H9 (cell line): ENCODE measurements around the gene RAI1. TPM values are rescaled to one million over a fixed set of nuclear protein-coding genes. Genes with fewer than 3 reads are reported as not detected.
"Not testable (repeated sequence)": the region's sequence is repeated elsewhere in the genome, so short reads cannot be mapped to it uniquely, and the experiment has no call there.

Experiments
- DNase-seq: peaks from one replicate; pipeline ENCODE4 v3.0.0-alpha.2; 2017
- H2AFZ ChIP-seq: one replicate; pipeline ENCODE4 v1.6.1; 2013; ENCODE audit warnings: mild to moderate bottlenecking, low read length, control low read depth, moderate library complexity
- H2AK5ac ChIP-seq: 2 replicates; pipeline ENCODE4 v1.6.1; 2013; ENCODE audit warnings: low read length, control low read depth, mixed read lengths; ENCODE audit not compliant: insufficient read length
- H2BK120ac ChIP-seq: one replicate; pipeline ENCODE4 v1.6.1; 2013; ENCODE audit warnings: low read depth, mild to moderate bottlenecking, low read length, control low read depth, inconsistent platforms; ENCODE audit not compliant: poor library complexity, severe bottlenecking
- H2BK12ac ChIP-seq: 2 replicates; pipeline ENCODE4 v1.6.1; 2013; ENCODE audit warnings: low read length, control low read depth, mixed read lengths, low read depth; ENCODE audit not compliant: insufficient read length
- H2BK15ac ChIP-seq: 2 replicates; pipeline ENCODE4 v1.6.1; 2013; ENCODE audit warnings: low read depth, low read length, control low read depth
- H2BK20ac ChIP-seq: one replicate; pipeline ENCODE4 v1.6.1; 2013; ENCODE audit warnings: low read depth, mild to moderate bottlenecking, low read length, control low read depth, inconsistent platforms; ENCODE audit not compliant: poor library complexity, severe bottlenecking
- H2BK5ac ChIP-seq: 2 replicates; pipeline ENCODE4 v1.6.1; 2013; ENCODE audit warnings: low read length, control low read depth, mixed read lengths; ENCODE audit not compliant: insufficient read length
- H3K14ac ChIP-seq: 2 replicates; pipeline ENCODE4 v1.6.1; 2013; ENCODE audit warnings: low read length, control low read depth; ENCODE audit not compliant: insufficient read depth
- H3K18ac ChIP-seq: 2 replicates; pipeline ENCODE4 v1.6.1; 2013; ENCODE audit warnings: low read depth, mild to moderate bottlenecking, mixed read lengths, low read length, control low read depth; ENCODE audit not compliant: insufficient read length
- H3K23ac ChIP-seq: 2 replicates; pipeline ENCODE4 v1.6.1; 2013; ENCODE audit warnings: low read length, control low read depth, mixed read lengths, low read depth; ENCODE audit not compliant: insufficient read length
- H3K23me2 ChIP-seq: 2 replicates; pipeline ENCODE4 v1.6.1; 2013; ENCODE audit warnings: low read depth, mild to moderate bottlenecking, mixed read lengths, low read length, control low read depth; ENCODE audit not compliant: insufficient read length, poor library complexity, severe bottlenecking
- H3K27ac ChIP-seq: 2 replicates; pipeline ENCODE4 v1.5.1; 2013; ENCODE audit warnings: low read length, control low read depth, mixed read lengths, low read depth; ENCODE audit not compliant: insufficient read length
- H3K27me3 ChIP-seq: 2 replicates; pipeline ENCODE4 v1.6.1; 2013; ENCODE audit warnings: low read length, control low read depth, inconsistent platforms; ENCODE audit not compliant: insufficient read depth
- H3K4ac ChIP-seq: 2 replicates; pipeline ENCODE4 v1.6.1; 2013; ENCODE audit warnings: low read depth, mild to moderate bottlenecking, control low read depth, inconsistent platforms, low read length, moderate library complexity
- H3K4me1 ChIP-seq: 2 replicates; pipeline ENCODE4 v1.6.1; 2013; ENCODE audit warnings: low read length, control low read depth, inconsistent platforms; ENCODE audit not compliant: insufficient read depth
- H3K4me2 ChIP-seq: 2 replicates; pipeline ENCODE4 v1.6.1; 2013; ENCODE audit warnings: low read length, control low read depth, mixed read lengths; ENCODE audit not compliant: insufficient read length, insufficient read depth
- H3K56ac ChIP-seq: 2 replicates; pipeline ENCODE4 v1.6.1; 2013; ENCODE audit warnings: low read depth, mild to moderate bottlenecking, mixed read lengths, low read length, control low read depth; ENCODE audit not compliant: insufficient read length
- H3K79me1 ChIP-seq: 2 replicates; pipeline ENCODE4 v1.6.1; 2013; ENCODE audit warnings: low read depth, mild to moderate bottlenecking, moderate library complexity, low read length, control low read depth, inconsistent platforms; ENCODE audit not compliant: insufficient read depth, poor library complexity, severe bottlenecking
- H3K79me2 ChIP-seq: 2 replicates; pipeline ENCODE4 v1.6.1; 2013; ENCODE audit warnings: low read length, control low read depth, inconsistent platforms; ENCODE audit not compliant: insufficient read depth
- H3K9ac ChIP-seq: 2 replicates; pipeline ENCODE4 v1.6.1; 2013; ENCODE audit warnings: low read length, control low read depth, mixed read lengths; ENCODE audit not compliant: insufficient read length; ENCODE audit errors: extremely low read depth
- H3K9me3 ChIP-seq: one replicate; pipeline ENCODE4 v1.6.1; 2013; ENCODE audit warnings: low read depth, low read length, inconsistent platforms; ENCODE audit not compliant: control insufficient read depth
- H3T11ph ChIP-seq: one replicate; pipeline ENCODE4 v1.6.1; 2013; ENCODE audit warnings: mild to moderate bottlenecking, low read length, control low read depth, inconsistent platforms
- H4K20me1 ChIP-seq: one replicate; pipeline ENCODE4 v1.6.1; 2013; ENCODE audit not compliant: control insufficient read depth, insufficient read length, insufficient read depth
- H4K5ac ChIP-seq: 2 replicates; pipeline ENCODE4 v1.6.1; 2013; ENCODE audit warnings: low read depth, mild to moderate bottlenecking, mixed read lengths, low read length, control low read depth; ENCODE audit not compliant: insufficient read length
- H4K8ac ChIP-seq: replicated peaks from 2 replicates; pipeline ENCODE4 v1.6.1; 2013; ENCODE audit warnings: low read length, control low read depth, mixed read lengths, low read depth; ENCODE audit not compliant: insufficient read length
- H4K91ac ChIP-seq: 2 replicates; pipeline ENCODE4 v1.6.1; 2013; ENCODE audit warnings: low read depth, mild to moderate bottlenecking, moderate library complexity, mixed read lengths, low read length, control low read depth; ENCODE audit not compliant: insufficient read length
- H3K27ac Mint-ChIP-seq, 3 experiments: 2 replicates in 2 of 3; 3 replicates in 1 of 3; pipeline ENCODE4 v1.8.0; 2020 to 2021; ENCODE audit warnings: mixed read lengths in 3 of 3, mild to moderate bottlenecking in 1 of 3, moderate library complexity in 1 of 3
- H3K27me3 Mint-ChIP-seq: 2 replicates; pipeline ENCODE4 v1.8.0; 2021; ENCODE audit warnings: low read depth, mild to moderate bottlenecking, moderate library complexity, mixed read lengths
- H3K36me3 Mint-ChIP-seq, 3 experiments: 2 replicates in 2 of 3; 3 replicates in 1 of 3; pipeline ENCODE4 v1.8.0; 2020 to 2021; ENCODE audit warnings: low read depth in 3 of 3, mixed read lengths in 3 of 3; ENCODE audit not compliant: insufficient read depth in 1 of 3
- H3K4me1 Mint-ChIP-seq, 2 experiments: 2 replicates each; pipeline ENCODE4 v1.8.0; 2020; ENCODE audit warnings: mixed read lengths in 2 of 2
- H3K4me3 Mint-ChIP-seq, 2 experiments: 2 replicates in 1 of 2; 3 replicates in 1 of 2; pipeline ENCODE4 v1.8.0; 2020 to 2021; ENCODE audit warnings: mild to moderate bottlenecking in 2 of 2, mixed read lengths in 2 of 2, moderate library complexity in 1 of 2
- H3K9me3 Mint-ChIP-seq, 2 experiments: 2 replicates in 1 of 2; 3 replicates in 1 of 2; pipeline ENCODE4 v1.8.0; 2020; ENCODE audit warnings: mild to moderate bottlenecking in 2 of 2, mixed read lengths in 2 of 2, moderate library complexity in 1 of 2
- CTCF ChIP-seq: fragments of 200-600 bp; sonication (generic); conservative IDR thresholded peaks from 3 replicates; pipeline ENCODE4 v1.8.0; 2021; ENCODE audit warnings: antibody characterized with exemption, mild to moderate bottlenecking
- WGBS: extraction: QIAGEN DNeasy Blood & Tissue Kit; methylation state at CpG from one replicate; pipeline ENCODE4 v1.1.7; 2013; ENCODE audit warnings: missing lambda C conversion rate, low lambda C conversion rate, mixed read lengths; ENCODE audit not compliant: insufficient read length; ENCODE audit errors: extremely low coverage; 5-methylcytosine and 5-hydroxymethylcytosine counted together
- total RNA-seq: library from RNA; stranded (reverse); gene quantifications from 2 replicates; pipeline ENCODE4 v1.2.1, GENCODE V29; 2021

Gene RAI1
- total RNA-seq, 1 experiment from 2014 or later: 1.5 TPM

- peak overlapping the region; percentile 2 for H3K18ac ChIP-seq
- peak overlapping the region in 2 of 3 experiments; percentile 20 to 34; a peak in 3 of 7 replicates for H3K27ac Mint-ChIP-seq
- no peak for DNase-seq
- H3K27ac ChIP-seq: no peak overlapping the region
- peaks cover 0 to 6% of the 10 kb centered on the region in 2 experiments; a peak in 3 of 5 replicates for H3K9me3 Mint-ChIP-seq
- no peak for TF ChIP-seq CTCF
- H3K79me1 ChIP-seq: no peaks in the 10 kb centered on the region
- WGBS: no CpG with 5 or more reads among the region's 2 CpGs
- H3K23me2 ChIP-seq: no peaks in the 10 kb centered on the region
- H3T11ph ChIP-seq: no peak overlapping the region
- H2BK120ac ChIP-seq: no peak overlapping the region
- H2BK5ac ChIP-seq: no peak overlapping the region
- H3K9ac ChIP-seq: no peak overlapping the region
- peaks cover 6% of the 10 kb centered on the region for H3K27me3 Mint-ChIP-seq
- no peaks in the 10 kb centered on the region; a peak in 1 of 7 replicates for H3K36me3 Mint-ChIP-seq
- H2BK15ac ChIP-seq: no peak overlapping the region
- H2AFZ ChIP-seq: no peak overlapping the region
- no peaks in the 10 kb centered on the region for H3K27me3 ChIP-seq
- H3K4me1 Mint-ChIP-seq: peaks cover 20 to 21% of the 10 kb centered on the region in 2 experiments
- no peak overlapping the region for H3K23ac ChIP-seq
- H4K8ac ChIP-seq: no peak overlapping the region
- no peak overlapping the region for H2AK5ac ChIP-seq
- no peak overlapping the region for H2BK20ac ChIP-seq
- no peaks in the 10 kb centered on the region for H4K20me1 ChIP-seq
- no peak overlapping the region for H3K4me3 Mint-ChIP-seq
- no peaks in the 10 kb centered on the region for H3K79me2 ChIP-seq
- H3K4me2 ChIP-seq: no peak overlapping the region
- H2BK12ac ChIP-seq: no peak overlapping the region
- no peak overlapping the region for H3K14ac ChIP-seq
- H4K91ac ChIP-seq: no peak overlapping the region
- no peak overlapping the region for H4K5ac ChIP-seq
- H3K4me1 ChIP-seq: no peaks in the 10 kb centered on the region
- no peak overlapping the region for H3K4ac ChIP-seq
- H3K56ac ChIP-seq: no peak overlapping the region
- no peaks in the 10 kb centered on the region for H3K9me3 ChIP-seq
Measured at GRCh38 chr17:17638467-17638866, 42.8 kb upstream of the RAI1 start.

- H3K23ac ChIP-seq, H3K18ac ChIP-seq, H4K5ac ChIP-seq, H3K14ac ChIP-seq, H2BK15ac ChIP-seq, H3T11ph ChIP-seq, H3K27ac Mint-ChIP-seq, H3K9ac ChIP-seq, H2BK5ac ChIP-seq, H3K4me2 ChIP-seq, H2BK12ac ChIP-seq, H3K56ac ChIP-seq, H4K20me1 ChIP-seq, H2BK120ac ChIP-seq, H2BK20ac ChIP-seq, H3K4me3 Mint-ChIP-seq, H3K27ac ChIP-seq, H3K4me1 ChIP-seq, H3K27me3 Mint-ChIP-seq, H2AFZ ChIP-seq, H3K23me2 ChIP-seq, H2AK5ac ChIP-seq, DNase-seq, H3K9me3 ChIP-seq, H3K4ac ChIP-seq, H3K79me2 ChIP-seq, H4K8ac ChIP-seq, H3K79me1 ChIP-seq, H3K36me3 Mint-ChIP-seq, H3K27me3 ChIP-seq, H4K91ac ChIP-seq: not testable (repeated sequence)
- Mint-ChIP-seq H3K4me1 (peaks cover 16 to 17% of the 10 kb centered on the region in 2 experiments), H3K9me3 (peaks cover 2 to 12% of the 10 kb centered on the region in 2 experiments)
- no CpG with 5 or more reads among the region's 9 CpGs for WGBS
Measured at GRCh38 chr17:17639661-17640270, 41.5 kb upstream of the RAI1 start.
